Stimulated activated naive CD8-positive, alpha-beta T cell treated with anti-CD3 and anti-CD28 coated beads, Interleukin-15, Interleukin-2, amounts not matched to agents 100 U/mL and 50 U/mL, for 24 hours (primary cell): ENCODE measurements around the gene ZMYND19.
"Not testable (repeated sequence)": the region's sequence is repeated elsewhere in the genome, so short reads cannot be mapped to it uniquely, and the experiment has no call there.

ENCODE experiments used
- ATAC-seq: fragments of 150-1000 bp; cut with Tn5 transposase; one replicate; pipeline ENCODE4 v1.10.0; 2021
- DNase-seq: peaks from one replicate; pipeline ENCODE4 v3.0.0; 2021

The ZMYND19 gene

GRCh38 chr9:137556069-137556838 is 34.1 kb downstream of the ZMYND19 start:
- no peak for ATAC-seq
- DNase-seq, result no peak

- no peak for ATAC-seq
- DNase-seq, result no peak
Observed at GRCh38 chr9:137555179-137555578, 35.1 kb downstream of the ZMYND19 start.

- DNase-seq (no peak), ATAC-seq (no peak)
Observed at GRCh38 chr9:137554349-137554748, 36.0 kb downstream of the ZMYND19 start.

- DNase-seq, ATAC-seq: not testable (repeated sequence)
Observed at GRCh38 chr9:137553654-137554053, 36.7 kb downstream of the ZMYND19 start.

- ATAC-seq, result peak; percentile 3
- peak; percentile 33 for DNase-seq
Observed at GRCh38 chr9:137552022-137552768, 38.1 kb downstream of the ZMYND19 start.

GRCh38 chr9:137551264-137552021 is 38.9 kb downstream of the ZMYND19 start, which contains the start of gene MRPL41:
Gene MRPL41 (plus strand): TSS chr9:137551879. CDS start chr9:137552082, 203 bp downstream.
- DNase-seq, result peak; percentile 94

GRCh38 chr9:137550958-137551263 is 39.4 kb downstream of the ZMYND19 start:
- DNase-seq, ATAC-seq: not testable (repeated sequence)

More at GRCh38 chr9:137551264-137552021, 38.9 kb downstream of the ZMYND19 start, which contains the start of gene MRPL41:
- ATAC-seq, result peak; percentile 93

- DNase-seq (peak; percentile 55), ATAC-seq (no peak)
Observed at GRCh38 chr9:137550231-137550621, 40.1 kb downstream of the ZMYND19 start, which contains the start of gene PNPLA7. Gene PNPLA7 (minus strand): TSS chr9:137550402. CDS start chr9:137550197, 205 bp downstream.

GRCh38 chr9:137547687-137548543 is 42.4 kb downstream of the ZMYND19 start:
- ATAC-seq (no peak), DNase-seq (no peak)

GRCh38 chr9:137545123-137545522 is 45.2 kb downstream of the ZMYND19 start:
- DNase-seq (no peak), ATAC-seq (no peak)

GRCh38 chr9:137544176-137544760 is 46.0 kb downstream of the ZMYND19 start:
- no peak for DNase-seq
- ATAC-seq, result peak; percentile 63

GRCh38 chr9:137543237-137543963 is 46.9 kb downstream of the ZMYND19 start:
- ATAC-seq (no peak), DNase-seq (no peak)

- DNase-seq (no peak), ATAC-seq (no peak)
Observed at GRCh38 chr9:137542486-137542885, 47.8 kb downstream of the ZMYND19 start.

GRCh38 chr9:137540536-137540935 is 49.8 kb downstream of the ZMYND19 start:
- ATAC-seq (no peak), DNase-seq (no peak)

- DNase-seq (no peak), ATAC-seq (no peak)
Observed at GRCh38 chr9:137538058-137538457, 52.3 kb downstream of the ZMYND19 start.

- DNase-seq, result peak; percentile 17
- not testable (repeated sequence) for ATAC-seq
Observed at GRCh38 chr9:137536594-137537131, 53.6 kb downstream of the ZMYND19 start.

- ATAC-seq, result no peak
- no peak for DNase-seq
Observed at GRCh38 chr9:137535120-137535428, 55.2 kb downstream of the ZMYND19 start.

- ATAC-seq, result peak; percentile 63
- DNase-seq, result peak; percentile 25
Observed at GRCh38 chr9:137534256-137535119, 55.8 kb downstream of the ZMYND19 start.

- not testable (repeated sequence) for DNase-seq, ATAC-seq
Observed at GRCh38 chr9:137532891-137533468, 57.3 kb downstream of the ZMYND19 start.
